SK-N-SH treated with all-trans-retinoic acid at 6 μM for 48 hours (cell line): ENCODE data around the gene ZBTB7C.

Experiments
- ATAC-seq: fragments of 200-7000 bp; cut with Tn5 transposase; 3 replicates; pipeline ENCODE4 v1.9.1; 2020; ENCODE audit warnings: mild to moderate bottlenecking, moderate library complexity
- ARNTL ChIP-seq: fragments of 450-650 bp; formaldehyde crosslinking; IDR thresholded peaks from 2 replicates; pipeline ENCODE4 v1.5.0; 2020; ENCODE audit warnings: low read depth, mild to moderate bottlenecking, moderate library complexity, borderline replicate concordance
- BACH2 ChIP-seq: fragments of 250-450 bp; sonication (Bioruptor Pico); IDR thresholded peaks from 2 replicates; pipeline ENCODE4 v1.9.0; 2021; ENCODE audit warnings: mild to moderate bottlenecking, borderline replicate concordance
- CREB5 ChIP-seq: fragments of 250-450 bp; sonication (Bioruptor Pico); IDR thresholded peaks from 2 replicates; pipeline ENCODE4 v1.5.1; 2020; ENCODE audit warnings: low read depth, mild to moderate bottlenecking, moderate library complexity
- CSDC2 ChIP-seq: fragments of 250-450 bp; sonication (Bioruptor Pico); IDR thresholded peaks from 2 replicates; pipeline ENCODE4 v1.5.0; 2020; ENCODE audit warnings: mild to moderate bottlenecking, moderate library complexity
- CSRNP3 ChIP-seq: fragments of 250-450 bp; sonication (Bioruptor Pico); IDR thresholded peaks from 2 replicates; pipeline ENCODE4 v1.5.1; 2021; ENCODE audit warnings: mild to moderate bottlenecking, moderate library complexity
- ESRRG ChIP-seq: fragments of 250-450 bp; sonication (Bioruptor Pico); IDR thresholded peaks from 2 replicates; pipeline ENCODE4 v1.6.1; 2021; ENCODE audit warnings: mild to moderate bottlenecking
- GLIS3 ChIP-seq: fragments of 250-450 bp; sonication (Bioruptor Pico); IDR thresholded peaks from 2 replicates; pipeline ENCODE4 v1.5.0; 2020; ENCODE audit warnings: mild to moderate bottlenecking, moderate library complexity
- ISL1 ChIP-seq: fragments of 250-450 bp; sonication (Bioruptor Pico); IDR thresholded peaks from 2 replicates; pipeline ENCODE4 v2.1.2; 2022; ENCODE audit warnings: mild to moderate bottlenecking, moderate library complexity
- OSR1 ChIP-seq: fragments of 250-450 bp; sonication (Bioruptor Pico); IDR thresholded peaks from 2 replicates; pipeline ENCODE4 v1.8.0; 2022; ENCODE audit warnings: moderate library complexity, mild to moderate bottlenecking, inconsistent platforms
- PATZ1 ChIP-seq: fragments of 250-450 bp; sonication (Bioruptor Pico); IDR thresholded peaks from 2 replicates; pipeline ENCODE4 v1.8.0; 2020; ENCODE audit warnings: mild to moderate bottlenecking, moderate library complexity, borderline replicate concordance
- POU6F1 ChIP-seq: fragments of 250-450 bp; sonication (Bioruptor Pico); IDR thresholded peaks from 2 replicates; pipeline ENCODE4 v1.8.0; 2021; ENCODE audit warnings: low read depth, mild to moderate bottlenecking, moderate library complexity, borderline replicate concordance
- PPARA ChIP-seq: fragments of 250-450 bp; sonication (Bioruptor Pico); IDR thresholded peaks from 2 replicates; pipeline ENCODE4 v1.5.0; 2020; ENCODE audit warnings: mild to moderate bottlenecking, borderline replicate concordance
- RARB ChIP-seq: fragments of 250-450 bp; sonication (Bioruptor Pico); IDR thresholded peaks from 2 replicates; pipeline ENCODE4 v1.8.0; 2021; ENCODE audit warnings: mild to moderate bottlenecking, moderate library complexity
- SNAI2 ChIP-seq: fragments of 250-450 bp; sonication (Bioruptor Pico); IDR thresholded peaks from 2 replicates; pipeline ENCODE4 v1.5.0; 2020; ENCODE audit warnings: mild to moderate bottlenecking, moderate library complexity
- TCF4 ChIP-seq: fragments of 250-450 bp; sonication (Bioruptor Pico); IDR thresholded peaks from 2 replicates; pipeline ENCODE4 v1.8.0; 2021; ENCODE audit warnings: mild to moderate bottlenecking, moderate library complexity, borderline replicate concordance
- TOX ChIP-seq: fragments of 250-450 bp; sonication (Bioruptor Pico); IDR thresholded peaks from 2 replicates; pipeline ENCODE4 v1.8.0; 2021; ENCODE audit warnings: mild to moderate bottlenecking, moderate library complexity, borderline replicate concordance
- TSHZ2 ChIP-seq: fragments of 250-450 bp; sonication (Bioruptor Pico); IDR thresholded peaks from 2 replicates; pipeline ENCODE4 v1.5.0; 2020; ENCODE audit warnings: mild to moderate bottlenecking, moderate library complexity
- ZC3H10 ChIP-seq: fragments of 250-450 bp; sonication (Bioruptor Pico); IDR thresholded peaks from 2 replicates; pipeline ENCODE4 v1.5.1; 2021; ENCODE audit warnings: mild to moderate bottlenecking, moderate library complexity
- ZFP3 ChIP-seq: fragments of 250-450 bp; sonication (Bioruptor Pico); IDR thresholded peaks from 2 replicates; pipeline ENCODE4 v1.5.0; 2020; ENCODE audit warnings: mild to moderate bottlenecking, moderate library complexity
- ZFP30 ChIP-seq: fragments of 450-650 bp; formaldehyde crosslinking; IDR thresholded peaks from 2 replicates; pipeline ENCODE4 v1.5.0; 2022; ENCODE audit warnings: mild to moderate bottlenecking, moderate library complexity
- ZNF565 ChIP-seq: fragments of 450-650 bp; formaldehyde crosslinking; conservative IDR thresholded peaks from 2 replicates; pipeline ENCODE4 v1.5.0; 2020; ENCODE audit warnings: low read depth, mild to moderate bottlenecking, moderate library complexity
- ZNF70 ChIP-seq: fragments of 450-650 bp; formaldehyde crosslinking; IDR thresholded peaks from 2 replicates; pipeline ENCODE4 v1.5.0; 2020; ENCODE audit warnings: mild to moderate bottlenecking, moderate library complexity
- ZNF8 ChIP-seq: fragments of 450-650 bp; formaldehyde crosslinking; IDR thresholded peaks from 2 replicates; pipeline ENCODE4 v1.5.0; 2020; ENCODE audit warnings: mild to moderate bottlenecking, moderate library complexity

The ZBTB7C gene

GRCh38 chr18:48166336-48166875, 242.8 kb downstream of the ZBTB7C start:
- TF ChIP-seq ZC3H10 (no peak), POU6F1 (CRISPR knock-in tag) (no peak), PATZ1 (CRISPR knock-in tag) (no peak), ZFP3 (CRISPR knock-in tag) (no peak), BACH2 (CRISPR knock-in tag) (no peak), CREB5 (CRISPR knock-in tag) (no peak), TOX (CRISPR knock-in tag) (no peak), ISL1 (CRISPR knock-in tag) (no peak), OSR1 (CRISPR knock-in tag) (no peak), ZNF8 (no peak), PPARA (no peak), GLIS3 (CRISPR knock-in tag) (no peak), CSRNP3 (no peak), ARNTL (no peak), CSDC2 (no peak), ESRRG (no peak), ZNF565 (CRISPR knock-in tag) (no peak), ZNF70 (no peak), SNAI2 (CRISPR knock-in tag) (no peak)
- no peak for ATAC-seq

GRCh38 chr18:48165111-48165866, 243.9 kb downstream of the ZBTB7C start:
- ATAC-seq = no peak
- TF ChIP-seq BACH2 (CRISPR knock-in tag) (no peak), GLIS3 (CRISPR knock-in tag) (no peak), CSDC2 (no peak), ZFP3 (CRISPR knock-in tag) (no peak), ZC3H10 (no peak), PPARA (no peak), CSRNP3 (no peak), ZNF8 (no peak), ISL1 (CRISPR knock-in tag) (no peak), TSHZ2 (CRISPR knock-in tag) (no peak), RARB (CRISPR knock-in tag) (no peak), OSR1 (CRISPR knock-in tag) (no peak), ZFP30 (no peak), PATZ1 (CRISPR knock-in tag) (no peak), ESRRG (no peak), ARNTL (no peak), POU6F1 (CRISPR knock-in tag) (no peak), TCF4 (CRISPR knock-in tag) (no peak), ZNF565 (CRISPR knock-in tag) (no peak), SNAI2 (CRISPR knock-in tag) (no peak)
